Left ventricle myocardium inferior (tissue), 1 donor: ENCODE measurements around the gene ROPN1. TPM values are rescaled to one million over a fixed set of nuclear protein-coding genes. Genes with fewer than 3 reads are reported as not detected.

Source experiments
- DNase-seq: peaks from one replicate; pipeline ENCODE4 v3.0.0-alpha.2; 2020
- H3K27ac ChIP-seq: fragments of 200-600 bp; replicated peaks from 2 replicates; pipeline ENCODE4 v1.8.0; 2021
- H3K27me3 ChIP-seq: fragments of 200-600 bp; 2 replicates; pipeline ENCODE4 v1.8.0; 2021; ENCODE audit warnings: low read depth
- H3K36me3 ChIP-seq: fragments of 200-600 bp; 2 replicates; pipeline ENCODE4 v1.8.0; 2021
- H3K4me1 ChIP-seq: fragments of 200-600 bp; 2 replicates; pipeline ENCODE4 v1.8.0; 2021
- H3K4me3 ChIP-seq: fragments of 200-600 bp; 2 replicates; pipeline ENCODE4 v1.8.0; 2021; ENCODE audit warnings: mild to moderate bottlenecking, moderate library complexity
- H3K9me3 ChIP-seq: fragments of 200-600 bp; replicated peaks from 2 replicates; pipeline ENCODE4 v1.8.0; 2021
- CTCF ChIP-seq: fragments of 200-600 bp; IDR thresholded peaks from 2 replicates; pipeline ENCODE4 v1.8.0; 2021; ENCODE audit warnings: antibody characterized with exemption, mild to moderate bottlenecking, borderline replicate concordance
- intact Hi-C: fragments of 100-400 bp; cut with micrococcal nuclease; formaldehyde crosslinking; loops from one replicate; pipeline ENCODE4 v1.11.0; 2022
- total RNA-seq: library from RNA; stranded (reverse); fragmentation: NEBNext Ultra II Directional; extraction: Animal tissue kit (Norgen Biotek cat#: 25700); gene quantifications from one replicate; pipeline ENCODE4 v1.2.1, GENCODE V29; 2021
- donor health status: DM: no; HTN: yes; CAD: no; lungs with severe emphysema.

Gene ROPN1
- total RNA-seq, 1 donor from 2014 or later: not detected

DNA sequence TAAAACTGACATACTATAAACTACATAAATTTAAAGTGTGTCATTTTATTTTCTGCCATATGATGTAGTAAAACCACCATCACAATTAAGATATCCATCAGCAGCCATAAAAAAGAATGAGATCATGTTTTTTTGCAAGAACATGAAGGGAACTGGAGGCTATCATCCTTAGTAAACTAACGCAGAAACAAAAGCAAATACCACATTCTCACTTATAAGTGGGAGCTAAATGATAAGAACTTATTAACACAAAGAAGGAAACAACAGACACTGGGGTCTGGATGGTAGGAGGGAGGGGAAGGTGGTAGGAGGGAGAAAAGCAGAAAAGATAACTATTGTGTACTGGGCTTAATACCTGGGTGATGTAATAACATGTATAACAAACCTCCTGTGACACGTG is 55.5 kb downstream of the ROPN1 start:
- H3K9me3 ChIP-seq: no peaks in the 10 kb centered on the region
- no peak for DNase-seq
- no peak overlapping the region for H3K27ac ChIP-seq
- TF ChIP-seq CTCF: no peak
- no peaks in the 10 kb centered on the region for H3K4me1 ChIP-seq
- peaks cover 28% of the 10 kb centered on the region for H3K36me3 ChIP-seq
- no peak overlapping the region for H3K4me3 ChIP-seq
- intact Hi-C loops: no loop called here
- H3K27me3 ChIP-seq: no peaks in the 10 kb centered on the region

- Histone ChIP-seq H3K4me1 (no peaks in the 10 kb centered on the region), H3K27ac (no peak overlapping the region), H3K9me3 (no peaks in the 10 kb centered on the region), H3K4me3 (no peak overlapping the region), H3K27me3 (no peaks in the 10 kb centered on the region), H3K36me3 (peaks cover 31% of the 10 kb centered on the region)
- DNase-seq: no peak
- intact Hi-C loops: no loop called here
- no peak for TF ChIP-seq CTCF
Observed at GRCh38 chr3:123935830-123936229, 56.1 kb downstream of the ROPN1 start.

GRCh38 chr3:123934250-123934649 is 57.7 kb downstream of the ROPN1 start:
- Histone ChIP-seq H3K4me1 (no peaks in the 10 kb centered on the region), H3K36me3 (peaks cover 43% of the 10 kb centered on the region), H3K27ac (no peak overlapping the region), H3K4me3 (no peak overlapping the region), H3K27me3 (no peaks in the 10 kb centered on the region), H3K9me3 (no peaks in the 10 kb centered on the region)
- intact Hi-C loops: no loop called here
- no peak for TF ChIP-seq CTCF
- DNase-seq: no peak

DNA sequence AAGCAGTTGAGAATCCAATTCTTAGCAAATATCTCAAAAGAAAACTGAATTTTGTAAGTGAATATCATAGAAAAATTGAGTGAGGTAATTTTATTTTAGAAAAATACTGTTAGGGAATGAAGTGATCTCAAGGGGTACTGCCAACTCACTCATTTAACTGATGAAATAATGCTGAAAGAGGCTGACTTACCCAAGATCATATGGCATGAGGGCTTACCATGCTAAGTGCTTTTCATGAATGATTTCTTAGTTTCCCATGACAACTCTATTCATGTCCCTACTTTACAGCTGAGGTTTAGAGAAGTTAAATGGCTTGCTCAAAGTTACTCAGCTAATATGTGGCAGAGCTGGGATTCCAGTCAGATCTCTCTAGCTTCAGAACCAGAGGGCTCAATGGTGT is 61.5 kb downstream of the ROPN1 start:
- peaks cover 45% of the 10 kb centered on the region for H3K36me3 ChIP-seq
- H3K9me3 ChIP-seq: no peaks in the 10 kb centered on the region
- H3K27ac ChIP-seq: no peak overlapping the region
- no peaks in the 10 kb centered on the region for H3K27me3 ChIP-seq
- TF ChIP-seq CTCF: no peak
- H3K4me3 ChIP-seq: no peak overlapping the region
- intact Hi-C loops: no loop called here
- no peaks in the 10 kb centered on the region for H3K4me1 ChIP-seq
- no peak for DNase-seq

DNA sequence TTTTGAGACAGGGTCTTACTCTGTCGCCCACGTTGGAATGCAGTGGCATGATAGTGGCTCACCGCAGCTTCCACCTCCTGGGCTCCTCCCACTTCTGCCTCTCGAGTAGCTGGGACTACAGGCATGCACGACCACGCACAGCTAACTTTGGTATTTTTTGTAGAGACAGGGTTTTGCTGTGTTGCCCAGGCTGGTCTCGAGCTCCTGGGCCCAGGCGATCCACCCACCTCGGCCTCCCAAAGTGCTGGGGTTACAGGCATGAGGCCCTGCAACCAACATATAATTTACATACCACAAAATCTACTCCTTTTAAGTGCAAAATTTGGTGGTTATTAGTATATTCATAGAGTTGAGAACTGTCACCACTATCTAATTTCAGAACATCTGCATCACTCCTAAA is 62.6 kb downstream of the ROPN1 start:
- Histone ChIP-seq H3K4me1 (no peaks in the 10 kb centered on the region), H3K4me3 (no peak overlapping the region), H3K27ac (no peak overlapping the region), H3K36me3 (peaks cover 51% of the 10 kb centered on the region), H3K27me3 (no peaks in the 10 kb centered on the region), H3K9me3 (peaks cover 3% of the 10 kb centered on the region)
- no peak for DNase-seq
- intact Hi-C loops: no loop called here
- no peak for TF ChIP-seq CTCF

DNA sequence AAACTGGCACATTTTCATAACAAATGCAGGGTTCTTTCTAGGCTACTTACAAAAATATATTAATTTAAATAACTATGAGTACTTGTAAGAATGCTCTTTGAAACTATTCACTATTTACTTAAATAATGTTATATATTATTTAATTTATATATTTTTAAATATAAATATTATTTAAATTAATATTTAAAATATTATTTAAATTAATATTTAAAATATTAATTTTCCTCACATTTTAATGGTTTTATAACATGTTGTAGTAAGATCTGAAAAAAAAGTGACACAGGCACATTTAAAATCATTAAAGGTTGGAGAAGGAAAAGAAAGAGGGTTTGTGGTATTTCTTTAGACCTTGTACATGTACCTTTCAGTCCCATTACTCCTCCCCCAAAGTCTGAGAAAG is 65.5 kb downstream of the ROPN1 start:
- no peak for DNase-seq
- Histone ChIP-seq H3K27ac (no peak overlapping the region), H3K36me3 (peaks cover 44% of the 10 kb centered on the region), H3K9me3 (peaks cover 26% of the 10 kb centered on the region), H3K4me3 (no peak overlapping the region), H3K27me3 (no peaks in the 10 kb centered on the region), H3K4me1 (no peaks in the 10 kb centered on the region)
- intact Hi-C loops: no loop called here
- TF ChIP-seq CTCF: no peak
